Spleen (tissue), 7 donors: ENCODE measurements around the gene LCE3D.

Source experiments
- POLR2A ChIP-seq, 3 donors: fragments of 450-650 bp; IDR thresholded peaks; one replicate each; pipeline ENCODE4 v1.5.1; 2017; ENCODE audit warnings: antibody characterized with exemption in 3 of 3, mild to moderate bottlenecking in 1 of 3
- TF ChIP-seq, protein P1 (sequence below), 11 experiments: fragments of 200-600 bp in 7 of 11; fragments of 450-650 bp in 4 of 11; sonication (generic) in 4 of 11; IDR thresholded peaks in 8 of 11; conservative IDR thresholded peaks in 3 of 11; 1 replicate in 7 of 11; 2 replicates in 4 of 11; pipeline versions ENCODE4 v1.4.0 to v1.8.0; 2016 to 2021; ENCODE audit warnings: antibody characterized with exemption in 11 of 11, inconsistent platforms in 4 of 11, mild to moderate bottlenecking in 1 of 11
- donor health status: DM: no; HTN: no; CAD: no; lungs with moderate emphysema.
- donor health status: DM: no; HTN: no; CAD: no.
- donor health status: DM: no; HTN: no; CAD: no.

DNA sequence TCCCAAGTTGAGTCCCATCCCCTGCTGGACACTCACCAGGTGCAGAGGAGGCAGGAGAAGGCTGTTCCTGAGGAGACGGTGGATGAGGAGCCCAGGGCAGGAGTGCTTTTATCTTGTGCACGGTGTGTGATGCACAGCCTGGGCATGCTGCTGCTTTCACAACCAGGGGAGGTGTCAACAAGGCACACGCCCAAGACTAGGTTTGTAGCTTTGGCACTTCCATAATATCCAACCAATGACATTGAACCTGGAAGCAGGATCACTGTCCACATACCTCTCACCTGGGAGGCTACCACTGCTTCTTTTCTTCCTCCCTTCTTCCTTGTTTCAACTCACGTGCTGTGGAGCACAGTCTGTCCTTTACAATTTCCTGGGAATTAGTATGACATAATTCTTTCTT is at the start of gene LCE3D:
- TF ChIP-seq, protein P1, sequence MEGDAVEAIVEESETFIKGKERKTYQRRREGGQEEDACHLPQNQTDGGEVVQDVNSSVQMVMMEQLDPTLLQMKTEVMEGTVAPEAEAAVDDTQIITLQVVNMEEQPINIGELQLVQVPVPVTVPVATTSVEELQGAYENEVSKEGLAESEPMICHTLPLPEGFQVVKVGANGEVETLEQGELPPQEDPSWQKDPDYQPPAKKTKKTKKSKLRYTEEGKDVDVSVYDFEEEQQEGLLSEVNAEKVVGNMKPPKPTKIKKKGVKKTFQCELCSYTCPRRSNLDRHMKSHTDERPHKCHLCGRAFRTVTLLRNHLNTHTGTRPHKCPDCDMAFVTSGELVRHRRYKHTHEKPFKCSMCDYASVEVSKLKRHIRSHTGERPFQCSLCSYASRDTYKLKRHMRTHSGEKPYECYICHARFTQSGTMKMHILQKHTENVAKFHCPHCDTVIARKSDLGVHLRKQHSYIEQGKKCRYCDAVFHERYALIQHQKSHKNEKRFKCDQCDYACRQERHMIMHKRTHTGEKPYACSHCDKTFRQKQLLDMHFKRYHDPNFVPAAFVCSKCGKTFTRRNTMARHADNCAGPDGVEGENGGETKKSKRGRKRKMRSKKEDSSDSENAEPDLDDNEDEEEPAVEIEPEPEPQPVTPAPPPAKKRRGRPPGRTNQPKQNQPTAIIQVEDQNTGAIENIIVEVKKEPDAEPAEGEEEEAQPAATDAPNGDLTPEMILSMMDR (IDR thresholded peaks at IDR 0.05 in 8 of 11, conservative IDR thresholded peaks at IDR 0.05 in 3 of 11), result no peak
- no peak for TF ChIP-seq POLR2A (IDR thresholded peaks at IDR 0.05)
